ENCODE measurements around the gene VCL.

- TF ChIP-seq EZH2 (IDR thresholded peaks at IDR 0.05) = no peak
- no peak for TF ChIP-seq POLR2AphosphoS5 (IDR thresholded peaks at IDR 0.05; ENCODE audit: borderline replicate concordance, low read depth, low read length)
- TF ChIP-seq FOXP2 (optimal IDR thresholded peaks at IDR 0.05; ENCODE audit: control extremely low read depth, extremely low read length, insufficient read depth) = no peak
Observed at GRCh38 chr10:74051736-74052342, 53.9 kb downstream of the VCL start.

All from SK-N-MC (cell line).